Mesothelial cell of epicardium (in vitro differentiated cells): ENCODE results near the gene PIGS. TPM values are rescaled to one million over a fixed set of nuclear protein-coding genes. Genes with fewer than 3 reads are reported as not detected.

ENCODE experiments used
- DNase-seq, 2 experiments: peaks; one replicate each; pipeline ENCODE4 v3.0.0; 2021; ENCODE audit warnings: low spot score in 2 of 2; ENCODE audit not compliant: unreplicated experiment in 2 of 2
- H3K27ac Mint-ChIP-seq: 2 replicates; pipeline ENCODE4 v1.8.0; 2021; ENCODE audit warnings: mixed read lengths
- H3K27me3 Mint-ChIP-seq: 2 replicates; pipeline ENCODE4 v1.8.0; 2021; ENCODE audit warnings: low read depth, mixed read lengths
- H3K36me3 Mint-ChIP-seq: 2 replicates; pipeline ENCODE4 v1.8.0; 2021; ENCODE audit warnings: mixed read lengths
- H3K4me1 Mint-ChIP-seq: 2 replicates; pipeline ENCODE4 v1.8.0; 2021; ENCODE audit warnings: mixed read lengths
- H3K4me3 Mint-ChIP-seq: 2 replicates; pipeline ENCODE4 v1.8.0; 2021; ENCODE audit warnings: mild to moderate bottlenecking, moderate library complexity, mixed read lengths
- H3K9me3 Mint-ChIP-seq: 2 replicates; pipeline ENCODE4 v1.8.0; 2021; ENCODE audit warnings: mixed read lengths
- total RNA-seq: library from RNA; stranded (reverse); gene quantifications from 3 replicates; pipeline ENCODE4 v1.2.1, GENCODE V29; 2021
- TF ChIP-seq, protein P1 (sequence below): fragments of 200-600 bp; sonication (generic); IDR thresholded peaks from one replicate; pipeline ENCODE4 v1.5.0; 2021; ENCODE audit warnings: antibody characterized with exemption; ENCODE audit not compliant: unreplicated experiment

PIGS gene
- total RNA-seq, 1 donor from 2014 or later: 80.7 TPM

DNA sequence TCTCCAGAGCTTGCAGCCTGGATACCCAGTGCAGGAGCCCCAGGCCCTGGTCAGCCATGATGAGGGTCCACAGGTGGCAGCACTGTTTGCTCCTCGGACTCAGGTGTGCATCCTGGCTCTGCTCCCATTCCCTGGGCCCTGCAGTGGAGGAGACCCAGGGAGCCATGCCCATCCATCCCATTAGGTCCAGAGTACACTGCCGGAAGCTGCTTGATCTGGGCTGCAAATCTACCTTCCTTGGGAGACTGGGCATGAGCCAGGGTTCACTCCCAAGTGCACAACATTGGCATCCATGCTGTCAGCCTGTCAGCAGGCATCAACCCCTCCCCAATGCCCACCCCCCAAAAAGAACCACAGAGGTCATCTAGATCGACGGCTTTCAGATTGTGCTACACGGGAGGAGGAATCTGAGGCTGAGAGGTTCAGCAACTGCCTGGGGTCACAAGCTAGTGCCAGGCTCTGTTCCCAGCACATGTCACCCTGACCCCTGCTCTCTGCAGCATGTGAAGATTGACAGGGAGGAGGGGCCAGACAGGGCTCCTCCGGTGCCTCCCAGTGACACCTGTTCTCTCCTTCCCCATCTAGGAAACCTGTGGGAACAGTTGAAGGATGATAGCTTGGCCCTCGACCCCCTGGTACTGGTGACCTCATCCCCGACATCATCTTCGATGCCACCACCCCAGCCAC, 34.6 kb downstream of the PIGS start:
- no peak overlapping the region for H3K27ac Mint-ChIP-seq
- TF ChIP-seq, protein P1, sequence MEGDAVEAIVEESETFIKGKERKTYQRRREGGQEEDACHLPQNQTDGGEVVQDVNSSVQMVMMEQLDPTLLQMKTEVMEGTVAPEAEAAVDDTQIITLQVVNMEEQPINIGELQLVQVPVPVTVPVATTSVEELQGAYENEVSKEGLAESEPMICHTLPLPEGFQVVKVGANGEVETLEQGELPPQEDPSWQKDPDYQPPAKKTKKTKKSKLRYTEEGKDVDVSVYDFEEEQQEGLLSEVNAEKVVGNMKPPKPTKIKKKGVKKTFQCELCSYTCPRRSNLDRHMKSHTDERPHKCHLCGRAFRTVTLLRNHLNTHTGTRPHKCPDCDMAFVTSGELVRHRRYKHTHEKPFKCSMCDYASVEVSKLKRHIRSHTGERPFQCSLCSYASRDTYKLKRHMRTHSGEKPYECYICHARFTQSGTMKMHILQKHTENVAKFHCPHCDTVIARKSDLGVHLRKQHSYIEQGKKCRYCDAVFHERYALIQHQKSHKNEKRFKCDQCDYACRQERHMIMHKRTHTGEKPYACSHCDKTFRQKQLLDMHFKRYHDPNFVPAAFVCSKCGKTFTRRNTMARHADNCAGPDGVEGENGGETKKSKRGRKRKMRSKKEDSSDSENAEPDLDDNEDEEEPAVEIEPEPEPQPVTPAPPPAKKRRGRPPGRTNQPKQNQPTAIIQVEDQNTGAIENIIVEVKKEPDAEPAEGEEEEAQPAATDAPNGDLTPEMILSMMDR: no peak
- H3K27me3 Mint-ChIP-seq: peaks cover 2% of the 10 kb centered on the region
- H3K36me3 Mint-ChIP-seq: no peaks in the 10 kb centered on the region
- H3K9me3 Mint-ChIP-seq: no peaks in the 10 kb centered on the region
- no peak overlapping the region for H3K4me3 Mint-ChIP-seq
- DNase-seq: no peak
- H3K4me1 Mint-ChIP-seq: no peaks in the 10 kb centered on the region

DNA sequence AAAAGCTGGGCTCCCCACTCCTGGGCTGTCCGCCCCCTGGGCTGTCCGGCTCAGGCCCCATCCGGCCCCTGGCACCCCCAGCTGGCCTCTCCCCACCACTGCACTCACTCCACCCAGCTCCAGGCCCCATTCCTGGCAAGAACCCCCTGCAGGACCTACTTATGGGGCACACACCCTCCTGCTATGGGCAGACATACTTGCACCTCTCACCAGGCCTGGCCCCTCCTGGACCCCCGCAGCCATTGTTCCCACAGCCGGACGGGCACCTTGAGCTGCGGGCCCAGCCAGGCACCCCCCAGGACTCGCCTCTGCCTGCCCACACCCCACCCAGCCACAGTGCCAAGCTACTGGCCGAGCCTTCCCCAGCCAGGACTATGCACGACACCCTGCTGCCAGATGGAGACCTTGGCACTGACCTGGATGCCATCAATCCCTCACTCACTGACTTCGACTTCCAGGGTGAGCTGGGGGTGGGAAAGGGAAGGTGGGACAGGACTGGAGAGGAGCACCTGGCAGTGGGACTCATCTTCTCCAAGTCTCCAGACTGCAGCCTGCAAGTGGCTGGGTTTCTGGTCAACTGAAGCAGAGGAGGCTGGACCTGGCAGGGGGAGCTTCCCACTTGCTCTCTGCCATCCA, 36.5 kb downstream of the PIGS start:
- H3K27me3 Mint-ChIP-seq: peaks cover 2% of the 10 kb centered on the region
- no peaks in the 10 kb centered on the region for H3K9me3 Mint-ChIP-seq
- H3K4me3 Mint-ChIP-seq: no peak overlapping the region
- H3K27ac Mint-ChIP-seq: no peak overlapping the region
- H3K36me3 Mint-ChIP-seq: no peaks in the 10 kb centered on the region
- no peaks in the 10 kb centered on the region for H3K4me1 Mint-ChIP-seq
- TF ChIP-seq, protein P1: no peak
- DNase-seq: no peak

DNA sequence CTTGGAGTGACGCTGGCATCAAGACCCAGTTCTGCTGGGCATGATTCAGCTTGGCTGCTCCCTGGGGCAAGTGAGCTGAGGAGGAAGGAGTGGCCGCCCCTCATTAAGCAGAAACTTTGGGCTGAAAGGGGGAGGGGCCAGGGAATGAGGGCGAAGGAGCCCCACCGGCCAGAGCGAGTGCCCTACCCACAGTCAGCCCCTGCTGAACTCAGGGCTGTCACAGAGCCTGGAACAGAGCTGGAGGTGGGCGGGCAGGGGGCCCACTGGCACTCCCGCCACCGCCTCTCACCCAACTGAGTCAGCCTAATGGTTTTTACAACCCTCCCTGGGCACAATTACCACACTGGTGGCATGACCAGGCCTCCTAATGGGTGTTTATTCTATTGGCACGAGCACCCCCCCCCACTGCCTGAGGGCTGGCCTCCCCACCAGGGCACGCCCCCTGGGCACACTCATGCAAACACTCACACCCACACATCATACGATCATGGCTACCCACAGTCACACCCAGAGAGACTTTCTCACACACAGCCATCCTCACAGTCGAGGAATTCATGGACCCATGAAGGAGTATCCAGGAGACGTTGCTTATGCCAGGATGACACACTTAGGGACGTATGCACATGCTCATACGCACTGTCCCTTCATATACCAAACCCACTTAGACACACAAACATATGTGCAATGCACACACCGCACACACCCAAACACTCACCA, 38.1 kb downstream of the PIGS start:
- TF ChIP-seq, protein P1: no peak
- Mint-ChIP-seq H3K9me3 (no peaks in the 10 kb centered on the region), H3K4me1 (no peaks in the 10 kb centered on the region), H3K27me3 (peaks cover 2% of the 10 kb centered on the region), H3K27ac (no peak overlapping the region), H3K4me3 (no peak overlapping the region), H3K36me3 (no peaks in the 10 kb centered on the region)
- DNase-seq: no peak

DNA sequence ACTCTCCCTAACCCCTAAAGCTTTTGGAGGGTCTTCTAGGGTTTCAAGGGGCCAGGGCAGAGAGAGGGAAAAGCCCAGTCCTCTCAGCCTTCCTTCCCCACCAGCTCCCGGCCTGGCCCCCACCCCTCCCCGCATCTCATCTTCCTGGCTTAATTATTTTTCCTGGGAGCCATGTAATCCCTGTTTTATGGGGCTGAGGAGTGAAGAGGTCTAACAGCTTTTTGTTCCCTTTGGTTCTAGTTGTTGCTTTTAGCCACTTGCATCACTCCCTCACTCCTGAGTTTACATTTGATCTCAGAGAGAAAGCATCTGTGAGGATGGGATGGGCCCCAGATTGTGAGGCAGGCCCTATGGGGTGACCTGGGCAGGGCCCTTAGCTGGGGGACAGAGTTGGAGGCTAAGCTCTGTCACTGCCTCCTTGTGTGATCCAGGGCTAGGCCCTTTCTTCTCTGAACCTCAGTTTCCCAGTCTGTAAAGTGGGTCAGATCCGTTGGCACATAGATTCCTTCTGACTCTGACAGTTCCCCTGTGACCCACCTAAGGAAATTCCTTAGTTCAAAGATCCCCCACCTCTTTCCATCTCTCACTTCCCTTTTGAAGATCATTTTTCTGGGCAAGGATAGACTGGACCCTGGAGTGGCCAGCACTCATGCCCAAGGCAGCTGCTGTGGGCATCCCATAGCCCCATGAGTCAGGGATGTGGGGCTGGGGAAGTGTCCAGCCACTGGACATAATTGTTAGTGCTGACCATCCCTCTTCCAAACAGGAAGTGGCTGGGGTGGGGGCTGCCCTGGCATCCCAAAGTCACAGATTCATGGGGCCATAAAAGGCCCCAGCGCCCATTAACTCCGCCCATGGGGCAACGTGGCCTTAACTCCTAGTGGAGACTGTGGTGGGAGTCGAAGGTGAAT, 39.0 kb downstream of the PIGS start:
- no peaks in the 10 kb centered on the region for H3K27me3 Mint-ChIP-seq
- peaks cover 1% of the 10 kb centered on the region for H3K4me1 Mint-ChIP-seq
- H3K27ac Mint-ChIP-seq: no peak overlapping the region
- H3K4me3 Mint-ChIP-seq: no peak overlapping the region
- no peak for DNase-seq
- H3K9me3 Mint-ChIP-seq: no peaks in the 10 kb centered on the region
- TF ChIP-seq, protein P1: no peak
- no peaks in the 10 kb centered on the region for H3K36me3 Mint-ChIP-seq

DNA sequence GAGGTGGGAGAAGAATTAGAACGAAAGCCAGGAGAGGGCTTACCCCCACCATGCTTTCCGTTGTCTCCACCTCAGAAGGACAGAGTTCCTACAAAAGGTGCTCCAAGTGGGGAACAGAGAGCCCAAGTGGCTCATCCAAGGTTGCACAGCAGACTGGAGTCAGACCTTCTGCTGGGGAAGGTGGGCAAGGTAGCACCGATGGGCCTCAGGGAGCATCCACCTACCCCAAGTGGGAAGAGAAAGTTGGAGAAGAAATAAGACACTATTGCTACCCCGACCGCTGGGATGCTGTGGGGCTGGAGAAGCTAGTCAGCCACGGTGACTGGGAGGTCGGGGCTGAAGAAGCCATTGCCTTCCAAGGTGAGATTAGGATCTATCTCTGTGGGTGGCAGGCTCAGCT, 40.4 kb downstream of the PIGS start:
- no peaks in the 10 kb centered on the region for H3K36me3 Mint-ChIP-seq
- H3K27ac Mint-ChIP-seq: no peak overlapping the region
- no peaks in the 10 kb centered on the region for H3K27me3 Mint-ChIP-seq
- no peaks in the 10 kb centered on the region for H3K9me3 Mint-ChIP-seq
- H3K4me1 Mint-ChIP-seq: peaks cover 6% of the 10 kb centered on the region
- no peak overlapping the region for H3K4me3 Mint-ChIP-seq
- no peak for DNase-seq
- TF ChIP-seq, protein P1: no peak
